Astrocyte of the cerebellum (primary cell): ENCODE measurements around the gene NPDC1.
A peak's percentile ranks its signal among the peaks of the same experiment; 100 is the strongest.

Experiments used
- DNase-seq: peaks from one replicate; pipeline ENCODE4 v3.0.0-alpha.2; 2011; ENCODE audit warnings: low read depth
- H3K4me3 ChIP-seq: 2 replicates; pipeline ENCODE4 v1.5.1; 2011; ENCODE audit warnings: mild to moderate bottlenecking, low read depth, low read length, moderate library complexity
- in situ Hi-C: cut with HindIII; loops from 2 replicates; pipeline ENCODE4 v1.10.0; 2017; ENCODE audit warnings: low sequenced_read_pairs
- TF ChIP-seq, protein P1 (sequence below): IDR thresholded peaks from 2 replicates; pipeline ENCODE4 v1.5.1; 2012; ENCODE audit warnings: low read length, low read depth, moderate library complexity, mild to moderate bottlenecking; ENCODE audit errors: missing control alignments

The NPDC1 gene

DNA sequence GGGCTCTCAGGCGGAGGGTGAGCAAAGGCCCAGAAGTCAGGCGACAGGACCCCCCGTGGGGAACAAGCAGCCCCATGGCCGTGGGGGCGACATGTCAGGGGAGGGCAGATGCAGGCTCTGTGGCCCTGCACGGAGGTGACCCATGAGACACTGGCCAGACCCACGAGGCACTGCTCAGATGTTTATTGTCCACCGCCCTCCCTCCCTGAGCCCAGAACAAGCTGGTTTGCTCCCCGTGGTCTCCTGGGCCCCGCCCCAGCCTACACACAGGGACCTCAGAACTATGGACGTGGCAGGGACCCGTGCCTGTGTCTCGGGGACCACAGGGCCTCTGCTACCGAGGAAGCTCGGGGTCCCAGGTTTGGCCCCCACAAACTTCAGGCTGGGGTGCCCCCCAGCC, 16.0 kb downstream of the NPDC1 start:
- no peak overlapping the region for H3K4me3 ChIP-seq
- in situ Hi-C loops = loop anchor here (25.0 kb wide), 1 partner anchor 243 kb away; the partner anchor contains the start of genes CCDC183 and TMEM141
- no peak for DNase-seq
- TF ChIP-seq, protein P1, sequence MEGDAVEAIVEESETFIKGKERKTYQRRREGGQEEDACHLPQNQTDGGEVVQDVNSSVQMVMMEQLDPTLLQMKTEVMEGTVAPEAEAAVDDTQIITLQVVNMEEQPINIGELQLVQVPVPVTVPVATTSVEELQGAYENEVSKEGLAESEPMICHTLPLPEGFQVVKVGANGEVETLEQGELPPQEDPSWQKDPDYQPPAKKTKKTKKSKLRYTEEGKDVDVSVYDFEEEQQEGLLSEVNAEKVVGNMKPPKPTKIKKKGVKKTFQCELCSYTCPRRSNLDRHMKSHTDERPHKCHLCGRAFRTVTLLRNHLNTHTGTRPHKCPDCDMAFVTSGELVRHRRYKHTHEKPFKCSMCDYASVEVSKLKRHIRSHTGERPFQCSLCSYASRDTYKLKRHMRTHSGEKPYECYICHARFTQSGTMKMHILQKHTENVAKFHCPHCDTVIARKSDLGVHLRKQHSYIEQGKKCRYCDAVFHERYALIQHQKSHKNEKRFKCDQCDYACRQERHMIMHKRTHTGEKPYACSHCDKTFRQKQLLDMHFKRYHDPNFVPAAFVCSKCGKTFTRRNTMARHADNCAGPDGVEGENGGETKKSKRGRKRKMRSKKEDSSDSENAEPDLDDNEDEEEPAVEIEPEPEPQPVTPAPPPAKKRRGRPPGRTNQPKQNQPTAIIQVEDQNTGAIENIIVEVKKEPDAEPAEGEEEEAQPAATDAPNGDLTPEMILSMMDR = no peak

GRCh38 chr9:137029058-137029936, 16.7 kb downstream of the NPDC1 start:
- TF ChIP-seq, protein P1 = peak; percentile 96
- in situ Hi-C loops = loop anchor here (25.0 kb wide), 1 partner anchor 242 kb away; the partner anchor contains the start of genes CCDC183 and TMEM141
- no peak overlapping the region for H3K4me3 ChIP-seq
- no peak for DNase-seq

DNA sequence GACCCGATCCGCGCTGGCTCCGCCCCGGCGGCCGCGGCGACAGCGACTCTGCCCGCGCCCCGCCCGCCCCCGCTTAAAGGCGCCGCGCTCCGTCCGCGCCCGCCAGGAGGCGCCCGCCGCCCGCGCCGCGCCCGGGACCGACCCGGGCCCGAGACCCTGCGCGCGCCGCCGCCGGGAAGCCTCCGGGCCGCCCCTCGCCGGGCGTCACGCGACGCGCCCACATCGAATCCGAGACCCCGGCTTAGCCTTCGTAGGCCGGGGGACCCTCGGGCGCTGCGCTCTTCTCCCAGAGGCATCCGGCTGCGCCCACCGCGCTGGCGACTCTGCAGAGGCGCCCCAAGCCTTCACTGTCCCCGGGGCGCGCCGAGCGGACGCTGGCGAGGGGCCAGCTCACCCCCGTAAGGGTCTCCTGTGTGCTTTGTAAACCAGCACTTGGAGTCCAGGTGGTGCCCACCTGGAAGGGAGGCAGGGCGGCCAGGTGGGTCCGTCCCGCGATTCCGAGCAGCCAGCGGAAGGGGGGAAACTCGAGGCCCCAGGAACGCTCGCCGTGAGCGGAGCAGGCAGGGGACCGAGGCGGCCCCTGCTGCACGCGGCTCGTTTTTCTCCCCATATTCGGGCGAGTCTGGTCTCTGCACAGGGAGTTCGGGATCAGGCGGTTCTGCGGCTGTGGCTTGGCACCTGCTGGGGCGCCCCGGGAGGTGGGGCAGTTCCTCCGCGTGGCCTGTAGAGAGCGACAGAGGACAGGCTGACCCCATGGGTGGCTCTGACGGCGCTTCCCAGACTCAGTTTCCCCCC, 17.5 kb downstream of the NPDC1 start:
- no peak for DNase-seq
- peak overlapping the region; percentile 42 for H3K4me3 ChIP-seq
- in situ Hi-C loops = loop anchor here (25.0 kb wide), 1 partner anchor 241 kb away; the partner anchor contains the start of genes CCDC183 and TMEM141
- TF ChIP-seq, protein P1 = peak; percentile 3

GRCh38 chr9:137027369-137028262, 18.4 kb downstream of the NPDC1 start, which contains the start of gene ABCA2:
ABCA2 (minus strand) TSS chr9:137028237; CDS start chr9:137028140, 97 bp downstream.
- peak within 1 kb of the TSS; percentile 42 for H3K4me3 ChIP-seq
- DNase-seq = no peak
- in situ Hi-C loops = loop anchor here (25.0 kb wide), 1 partner anchor 240 kb away; the partner anchor contains the start of genes CCDC183 and TMEM141
- TF ChIP-seq, protein P1 = no peak

DNA sequence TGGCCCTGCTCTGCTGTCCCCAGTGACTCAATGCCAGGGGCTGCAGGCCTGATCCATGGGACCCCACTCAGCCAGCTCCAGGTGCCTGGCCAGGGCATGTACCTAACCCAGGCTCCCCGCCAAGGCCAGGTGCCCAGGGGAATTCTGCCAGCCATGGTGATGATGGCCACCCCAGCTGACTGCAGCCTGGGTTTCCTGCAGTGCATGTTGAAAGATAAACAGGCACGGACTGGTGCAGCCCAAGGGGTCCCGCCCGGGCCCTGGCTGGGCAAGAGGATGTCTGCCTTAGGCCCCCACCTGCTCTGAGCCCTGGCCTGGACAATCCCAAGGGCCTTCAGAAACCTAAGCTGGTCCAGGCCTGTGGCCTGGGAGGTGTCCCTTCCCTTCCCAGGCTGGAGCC, 19.1 kb downstream of the NPDC1 start:
- DNase-seq = no peak
- no peak overlapping the region for H3K4me3 ChIP-seq
- in situ Hi-C loops = loop anchor here (25.0 kb wide), 1 partner anchor 240 kb away; the partner anchor contains the start of genes CCDC183 and TMEM141
- TF ChIP-seq, protein P1 = no peak
